Ammon's horn (tissue), 1 donor: ENCODE results near the gene L3MBTL4.
"Not testable (repeated sequence)": the region's sequence is repeated elsewhere in the genome, so short reads cannot be mapped to it uniquely, and the experiment has no call there.

Source experiments
- DNase-seq: peaks from one replicate; pipeline ENCODE4 v3.0.0-alpha.2; 2016; ENCODE audit warnings: low spot score

Gene L3MBTL4

GRCh38 chr18:6310714-6311113 is 104.0 kb downstream of the L3MBTL4 start:
- no peak for DNase-seq

- no peak for DNase-seq
These were observed 116.8 kb downstream of the L3MBTL4 start for GRCh38 chr18:6297875-6298274.

GRCh38 chr18:6294148-6294784 is 120.4 kb downstream of the L3MBTL4 start:
- peak; percentile 67 for DNase-seq

- DNase-seq: no peak
These were observed 124.9 kb downstream of the L3MBTL4 start for GRCh38 chr18:6289843-6290242.

GRCh38 chr18:6286585-6286984 is 128.1 kb downstream of the L3MBTL4 start:
- no peak for DNase-seq

- DNase-seq: no peak
These were observed 129.9 kb downstream of the L3MBTL4 start for GRCh38 chr18:6284761-6285160.

- DNase-seq: no peak
These were observed 130.4 kb downstream of the L3MBTL4 start for GRCh38 chr18:6284300-6284699.

GRCh38 chr18:6281874-6282273 is 132.8 kb downstream of the L3MBTL4 start:
- DNase-seq: peak; percentile 24

GRCh38 chr18:6280211-6280743 is 134.4 kb downstream of the L3MBTL4 start:
- no peak for DNase-seq

GRCh38 chr18:6279308-6279707 is 135.4 kb downstream of the L3MBTL4 start:
- peak; percentile 22 for DNase-seq

GRCh38 chr18:6273423-6273822 is 141.3 kb downstream of the L3MBTL4 start:
- DNase-seq: no peak

GRCh38 chr18:6272144-6272543 is 142.6 kb downstream of the L3MBTL4 start:
- not testable (repeated sequence) for DNase-seq

- no peak for DNase-seq
These were observed 143.1 kb downstream of the L3MBTL4 start for GRCh38 chr18:6271585-6271984.

- DNase-seq: no peak
These were observed 143.9 kb downstream of the L3MBTL4 start for GRCh38 chr18:6270771-6271216.

GRCh38 chr18:6269660-6270332 is 144.9 kb downstream of the L3MBTL4 start:
- DNase-seq: no peak

GRCh38 chr18:6266212-6266611 is 148.5 kb downstream of the L3MBTL4 start:
- DNase-seq: no peak

GRCh38 chr18:6261938-6262337 is 152.8 kb downstream of the L3MBTL4 start:
- no peak for DNase-seq

GRCh38 chr18:6259324-6259723 is 155.4 kb downstream of the L3MBTL4 start:
- DNase-seq: not testable (repeated sequence)

GRCh38 chr18:6257950-6258349 is 156.8 kb downstream of the L3MBTL4 start:
- no peak for DNase-seq

- DNase-seq: peak; percentile 38
These were observed 158.2 kb downstream of the L3MBTL4 start for GRCh38 chr18:6256521-6256920.

GRCh38 chr18:6255886-6256285 is 158.8 kb downstream of the L3MBTL4 start:
- no peak for DNase-seq

- DNase-seq: peak; percentile 20
These were observed 159.5 kb downstream of the L3MBTL4 start for GRCh38 chr18:6255116-6255705.

- no peak for DNase-seq
These were observed 160.3 kb downstream of the L3MBTL4 start for GRCh38 chr18:6254456-6254855.
